AG09319 (cell line): ENCODE results near the gene TBC1D16.

Experiments used
- DNase-seq: peaks from one replicate; pipeline ENCODE4 v3.0.0-alpha.2; 2010; ENCODE audit warnings: low read depth; ENCODE audit errors: extremely low read depth
- TF ChIP-seq, protein P1 (sequence below): IDR thresholded peaks from 2 replicates; pipeline ENCODE4 v1.5.1; 2011; ENCODE audit warnings: low read depth, mild to moderate bottlenecking, inconsistent platforms, low read length, moderate library complexity

Gene TBC1D16

DNA sequence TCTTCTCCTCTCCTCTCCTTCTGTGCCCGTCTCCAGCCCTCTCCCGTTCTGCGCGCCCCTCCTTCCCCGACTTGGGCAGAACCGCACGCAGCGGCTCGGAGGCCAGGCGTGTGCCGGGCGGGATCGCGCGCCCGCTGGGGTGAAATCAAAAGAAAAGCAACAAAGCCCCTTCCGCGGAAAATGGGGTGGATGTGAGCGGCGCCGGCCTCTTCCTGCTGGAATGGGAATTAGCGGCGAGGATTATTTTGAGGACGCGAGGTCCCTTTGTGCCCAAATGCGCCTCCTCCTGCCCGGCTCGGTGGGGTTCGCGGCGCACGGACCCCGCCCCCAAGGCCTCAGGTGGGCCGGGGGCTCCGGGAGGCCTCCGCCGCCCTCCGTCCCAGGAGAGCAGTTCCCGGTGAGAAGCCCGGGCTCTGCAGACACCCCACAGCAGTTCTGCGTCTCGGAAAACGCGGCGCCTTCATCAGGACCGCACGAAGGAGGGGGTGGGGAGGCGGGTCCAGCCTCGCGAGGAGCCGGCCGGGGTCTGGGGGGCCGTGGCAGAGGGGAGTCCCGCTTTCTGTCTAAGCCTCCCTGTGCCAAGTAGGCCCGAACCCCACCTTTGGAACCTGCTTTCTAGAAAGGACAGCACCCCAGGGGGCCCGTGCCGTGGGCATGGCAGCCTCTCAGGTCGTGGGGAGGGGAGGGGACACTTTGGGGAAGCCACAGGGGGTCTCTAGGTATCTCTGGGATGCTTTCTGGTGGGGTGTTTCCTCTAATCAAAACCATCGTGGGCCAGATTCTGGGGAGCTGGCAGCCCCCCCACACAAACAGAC lies 105.4 kb downstream of the TBC1D16 start:
- TF ChIP-seq, protein P1, sequence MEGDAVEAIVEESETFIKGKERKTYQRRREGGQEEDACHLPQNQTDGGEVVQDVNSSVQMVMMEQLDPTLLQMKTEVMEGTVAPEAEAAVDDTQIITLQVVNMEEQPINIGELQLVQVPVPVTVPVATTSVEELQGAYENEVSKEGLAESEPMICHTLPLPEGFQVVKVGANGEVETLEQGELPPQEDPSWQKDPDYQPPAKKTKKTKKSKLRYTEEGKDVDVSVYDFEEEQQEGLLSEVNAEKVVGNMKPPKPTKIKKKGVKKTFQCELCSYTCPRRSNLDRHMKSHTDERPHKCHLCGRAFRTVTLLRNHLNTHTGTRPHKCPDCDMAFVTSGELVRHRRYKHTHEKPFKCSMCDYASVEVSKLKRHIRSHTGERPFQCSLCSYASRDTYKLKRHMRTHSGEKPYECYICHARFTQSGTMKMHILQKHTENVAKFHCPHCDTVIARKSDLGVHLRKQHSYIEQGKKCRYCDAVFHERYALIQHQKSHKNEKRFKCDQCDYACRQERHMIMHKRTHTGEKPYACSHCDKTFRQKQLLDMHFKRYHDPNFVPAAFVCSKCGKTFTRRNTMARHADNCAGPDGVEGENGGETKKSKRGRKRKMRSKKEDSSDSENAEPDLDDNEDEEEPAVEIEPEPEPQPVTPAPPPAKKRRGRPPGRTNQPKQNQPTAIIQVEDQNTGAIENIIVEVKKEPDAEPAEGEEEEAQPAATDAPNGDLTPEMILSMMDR: no peak

DNA sequence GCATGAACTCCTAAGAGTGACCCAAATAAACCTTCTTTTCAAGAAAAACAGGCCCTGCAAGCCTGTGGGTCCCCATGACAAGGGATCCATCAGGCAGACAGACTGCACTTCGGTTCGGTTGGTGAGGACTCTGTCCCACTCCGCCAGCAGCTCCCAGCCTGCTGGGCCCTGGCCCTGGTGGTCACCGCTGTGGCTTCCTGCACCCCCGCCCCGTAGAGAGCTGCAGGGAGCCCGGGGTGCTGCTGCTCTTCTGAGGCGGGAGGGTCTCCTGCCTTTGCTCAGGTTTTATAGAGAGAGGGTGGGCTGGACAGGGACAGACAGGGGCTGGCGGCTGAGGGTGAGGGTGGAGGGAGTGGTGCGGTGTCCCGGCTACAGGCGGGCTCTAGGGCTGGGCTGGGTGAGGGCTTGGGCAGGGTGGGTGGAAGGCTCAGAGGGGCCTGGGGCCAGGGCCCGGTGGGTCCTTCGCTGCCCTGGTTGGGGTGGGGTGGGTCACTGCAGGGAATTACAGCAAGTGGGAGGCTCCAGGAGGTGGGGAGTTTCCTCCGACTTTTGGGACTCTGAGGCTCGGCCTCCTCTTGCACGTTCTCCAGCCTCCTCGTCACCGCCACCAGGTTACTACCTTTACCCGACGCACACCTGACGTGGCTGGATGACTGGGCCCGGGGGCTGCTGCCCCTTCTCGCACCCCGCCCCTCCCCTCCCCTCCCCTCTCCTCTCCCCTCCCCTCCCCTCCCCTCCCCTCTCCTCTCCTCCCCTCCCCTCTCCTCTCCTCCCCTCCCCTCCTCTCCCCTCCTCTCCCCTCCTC lies 106.2 kb downstream of the TBC1D16 start:
- TF ChIP-seq, protein P1: no peak
- no peak for DNase-seq

More for the DNA sequence above, 105.4 kb downstream of the TBC1D16 start:
- DNase-seq: no peak

DNA sequence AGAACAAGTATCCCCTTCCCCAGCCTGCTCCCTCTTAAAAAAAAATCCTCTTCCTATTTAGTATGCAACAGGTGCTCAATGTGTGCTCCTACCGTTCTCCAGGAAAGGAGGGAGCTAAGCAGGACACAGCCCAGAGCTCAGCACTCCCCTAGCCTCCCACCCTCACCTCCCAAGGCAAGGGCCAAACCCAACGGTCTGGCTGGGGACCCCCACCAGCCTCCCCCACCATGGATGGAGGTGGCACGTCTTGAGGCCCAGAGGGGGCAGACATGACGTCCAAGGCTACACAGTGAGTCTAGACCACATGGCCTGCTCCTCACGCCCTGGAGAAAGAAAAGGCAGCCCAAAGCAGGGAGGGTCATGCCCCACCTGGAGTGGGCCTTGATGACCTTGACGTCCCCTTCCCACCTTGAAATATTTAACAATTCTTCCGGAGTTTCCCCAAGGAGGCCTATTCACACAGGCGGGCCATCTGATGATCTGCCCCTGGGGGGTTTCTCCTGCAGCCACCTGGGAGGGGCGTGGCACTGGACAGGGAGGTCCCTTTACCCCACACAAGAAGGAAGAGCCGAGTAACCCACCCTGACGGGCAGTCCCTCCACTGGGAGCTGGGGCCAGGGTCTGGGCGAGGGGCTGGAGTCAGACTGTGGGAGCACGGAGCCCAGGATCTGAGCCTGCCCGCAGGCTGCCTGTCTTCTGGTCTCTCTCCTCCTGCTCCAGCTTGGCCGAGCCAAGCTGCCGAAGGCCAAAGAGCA lies 107.0 kb downstream of the TBC1D16 start:
- no peak for DNase-seq
- TF ChIP-seq, protein P1: no peak

DNA sequence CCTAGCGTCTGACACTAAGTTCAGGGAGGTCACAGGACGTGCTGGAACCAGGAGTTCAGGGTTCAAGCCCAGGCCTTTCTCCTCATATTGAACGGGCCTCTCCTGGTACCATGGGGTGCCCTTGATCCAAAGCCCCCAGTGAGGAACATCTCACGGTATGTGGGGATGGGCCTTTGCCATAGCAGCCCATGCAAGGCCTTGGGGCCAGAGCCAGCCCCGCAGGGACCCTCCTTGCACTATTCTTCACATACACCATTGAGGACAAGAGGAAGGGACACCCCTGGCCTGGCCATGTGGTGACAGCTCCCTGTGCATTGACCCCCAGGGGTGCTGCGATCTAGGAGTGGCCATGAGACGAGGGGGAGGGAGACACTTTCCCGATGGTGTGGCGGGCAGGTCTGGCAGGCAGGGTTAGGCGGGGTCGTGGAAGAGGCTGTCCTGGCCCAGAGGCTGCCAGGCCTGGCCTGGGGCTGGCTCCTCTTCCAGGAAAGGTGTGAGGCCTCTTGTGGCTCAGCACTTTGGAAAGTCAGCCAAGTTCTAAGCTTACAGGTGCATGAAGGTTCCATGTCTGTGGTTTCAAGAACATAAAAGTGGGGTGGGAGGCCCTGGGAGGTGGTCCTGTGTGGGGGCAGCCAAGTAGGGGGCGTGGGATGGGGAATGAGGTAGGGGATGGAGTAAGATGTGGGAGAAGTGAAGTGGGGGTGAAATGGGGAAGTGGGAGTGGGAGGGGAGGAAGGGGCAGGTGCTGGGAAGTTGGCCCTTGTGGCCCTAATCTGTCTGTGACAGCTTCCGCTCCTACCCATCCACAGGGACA lies 107.8 kb downstream of the TBC1D16 start:
- no peak for DNase-seq
- TF ChIP-seq, protein P1: no peak

DNA sequence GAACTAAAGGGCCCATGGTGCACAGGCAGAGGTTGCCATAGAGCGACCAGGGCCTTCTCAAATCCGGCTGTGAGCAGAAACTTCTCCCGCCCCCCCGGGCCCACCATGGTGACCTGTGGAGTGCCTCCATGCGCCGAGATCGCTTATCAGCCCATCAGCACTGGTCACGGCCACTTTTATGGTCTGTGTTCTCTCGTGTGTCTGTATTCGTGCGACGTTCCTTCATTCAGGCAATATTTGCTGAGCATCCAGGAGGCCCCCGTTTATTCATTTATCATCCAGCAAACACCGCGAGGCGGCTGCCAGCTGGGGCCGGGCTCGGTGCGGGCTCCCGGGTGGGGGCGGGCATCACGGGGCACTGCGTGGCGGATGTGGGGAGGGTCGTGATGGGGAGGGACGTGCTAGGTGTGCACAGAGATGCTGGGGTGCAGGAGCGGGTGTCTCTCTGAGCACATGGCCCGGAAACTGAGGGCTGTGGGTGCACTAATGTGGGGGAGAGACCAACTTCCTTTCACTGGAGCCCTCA lies 108.5 kb downstream of the TBC1D16 start:
- TF ChIP-seq, protein P1: no peak
- DNase-seq: no peak

DNA sequence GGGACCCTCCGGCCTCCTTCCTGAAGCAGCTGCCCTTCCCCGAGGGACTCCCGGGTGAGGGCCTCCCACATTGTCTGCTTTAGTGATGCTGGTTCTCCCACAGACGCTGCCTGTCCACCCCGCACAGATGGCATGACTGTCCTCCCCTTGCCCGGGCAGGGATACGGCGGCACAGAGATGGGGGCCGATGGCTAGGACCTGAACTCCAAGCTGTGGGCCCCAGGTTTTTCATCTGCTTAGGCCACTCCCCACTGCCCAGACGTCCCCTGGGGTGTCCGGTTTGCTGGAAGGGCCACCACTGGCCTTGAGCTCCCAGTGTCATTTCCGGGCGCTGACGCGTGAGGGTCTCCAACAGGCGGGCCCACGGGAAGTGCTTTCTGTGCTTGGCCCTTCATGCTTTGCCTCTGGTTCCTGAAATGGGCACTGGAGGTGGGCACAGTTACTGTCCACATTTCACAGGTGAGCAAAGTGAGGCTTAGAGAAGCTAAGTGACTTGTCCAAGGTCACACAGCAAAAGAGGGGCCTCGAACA lies 109.0 kb downstream of the TBC1D16 start:
- DNase-seq: no peak
- TF ChIP-seq, protein P1: no peak
